GM21717 (cell line): ENCODE measurements around the gene ARL15.
"Not testable (repeated sequence)": the region's sequence is repeated elsewhere in the genome, so short reads cannot be mapped to it uniquely, and the experiment has no call there.

Source experiments
- ATAC-seq: cut with Tn5 transposase; IDR thresholded peaks from one replicate; pipeline ENCODE4 v1.9.1; 2021; ENCODE audit warnings: mild to moderate bottlenecking, moderate library complexity; ENCODE audit not compliant: unreplicated experiment

ARL15 gene

DNA sequence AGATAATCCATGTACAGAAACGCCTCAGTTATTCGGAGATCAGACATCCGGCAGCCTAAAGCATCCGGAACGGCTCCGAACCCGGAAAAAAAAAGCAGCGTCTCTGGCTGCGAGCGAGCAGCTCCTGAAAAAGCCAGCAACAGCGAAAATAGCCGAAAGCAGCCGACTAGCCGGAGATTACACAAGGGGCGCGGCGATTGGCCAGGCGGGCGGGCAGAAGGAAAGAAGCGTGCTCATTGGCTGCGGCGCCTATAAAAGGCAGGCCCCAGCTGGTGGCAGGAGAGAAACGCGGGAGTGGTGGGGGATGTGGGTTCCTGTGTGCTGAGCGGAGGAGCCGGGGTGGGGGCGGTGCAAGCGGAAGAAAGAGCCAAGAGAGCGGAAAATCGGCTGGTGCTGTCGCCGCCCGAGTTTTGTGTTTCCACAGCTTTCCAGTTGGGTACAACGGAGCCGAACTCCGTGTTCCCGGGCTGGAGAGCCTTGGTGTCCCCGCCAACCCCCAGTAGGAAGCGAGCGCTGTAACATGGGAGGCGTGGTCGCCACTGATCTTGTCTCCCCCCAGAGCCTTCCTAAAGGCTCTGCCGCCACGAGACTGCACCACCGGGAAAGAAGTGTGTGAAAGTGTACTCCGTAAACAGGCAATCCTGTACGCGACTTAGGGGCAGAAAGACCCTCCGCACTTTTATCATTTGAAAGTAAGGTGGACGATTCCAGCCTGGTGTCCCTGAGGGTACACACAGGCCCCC, at the start of gene ARL15:
Gene ARL15, minus strand, starts transcription at position 141 of the 743 bp plus-strand sequence.
- ATAC-seq: peak; percentile 97

DNA sequence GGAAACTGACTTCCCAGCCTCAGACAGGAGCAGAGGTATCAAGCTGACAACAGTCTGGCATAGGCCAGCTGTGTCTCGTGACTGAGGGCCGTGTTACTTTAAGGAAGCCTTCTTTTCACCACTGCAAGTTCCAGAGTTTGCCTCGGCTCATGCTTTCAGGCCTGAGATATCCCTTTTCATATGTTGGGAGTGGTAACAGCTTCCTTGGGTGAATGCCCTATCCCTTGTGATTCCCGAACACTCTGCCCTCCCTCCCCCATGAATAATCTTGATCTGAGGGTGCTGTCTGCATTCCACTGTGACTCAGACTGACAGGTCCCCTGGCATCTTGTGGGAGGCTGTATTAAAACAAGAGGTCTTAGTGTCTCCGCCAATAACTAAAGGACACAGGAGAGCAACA, 49.7 kb upstream of the ARL15 start:
- ATAC-seq: no peak

- no peak for ATAC-seq
Measured at GRCh38 chr5:54357408-54358058, 47.2 kb upstream of the ARL15 start.

DNA sequence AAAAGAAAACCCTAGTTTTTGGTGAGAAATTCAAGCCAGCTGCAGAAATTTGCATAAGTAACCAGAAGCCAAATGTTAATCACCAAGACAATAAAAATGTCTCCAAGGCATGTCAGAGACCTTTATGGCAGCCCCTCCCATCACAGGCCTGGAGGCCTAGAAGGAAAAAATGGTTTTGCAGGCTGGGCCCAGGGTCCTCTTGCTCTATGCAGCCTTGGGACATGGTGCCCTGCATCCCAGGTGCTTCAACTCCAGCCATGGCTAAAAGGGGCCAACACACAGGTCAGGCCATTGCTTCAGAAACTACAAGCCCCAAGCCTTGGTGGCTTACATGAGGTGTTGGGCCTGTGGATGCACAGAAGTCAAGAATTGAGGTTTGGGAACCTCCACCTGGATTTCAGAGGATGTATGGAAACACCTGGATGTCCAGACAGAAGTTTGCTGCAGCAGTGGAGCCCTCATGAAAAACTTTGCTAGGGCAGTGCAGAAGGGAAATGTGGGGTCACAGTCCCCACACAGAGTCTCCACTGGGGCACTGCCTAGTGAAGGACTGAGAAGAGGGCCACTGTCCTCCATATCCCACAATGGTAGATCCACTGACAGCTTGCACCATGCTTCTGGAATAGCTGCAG, 43.7 kb upstream of the ARL15 start:
- not testable (repeated sequence) for ATAC-seq

GRCh38 chr5:54352580-54352979, 42.2 kb upstream of the ARL15 start:
- not testable (repeated sequence) for ATAC-seq

- no peak for ATAC-seq
Measured at GRCh38 chr5:54347221-54347865, 37.0 kb upstream of the ARL15 start.

- ATAC-seq: no peak
Measured at GRCh38 chr5:54344653-54345052, 34.3 kb upstream of the ARL15 start.

- no peak for ATAC-seq
Measured at GRCh38 chr5:54341971-54342370, 31.6 kb upstream of the ARL15 start.

GRCh38 chr5:54337523-54337922, 27.1 kb upstream of the ARL15 start:
- ATAC-seq: no peak

- ATAC-seq: no peak
Measured at GRCh38 chr5:54332720-54333119, 22.3 kb upstream of the ARL15 start.

DNA sequence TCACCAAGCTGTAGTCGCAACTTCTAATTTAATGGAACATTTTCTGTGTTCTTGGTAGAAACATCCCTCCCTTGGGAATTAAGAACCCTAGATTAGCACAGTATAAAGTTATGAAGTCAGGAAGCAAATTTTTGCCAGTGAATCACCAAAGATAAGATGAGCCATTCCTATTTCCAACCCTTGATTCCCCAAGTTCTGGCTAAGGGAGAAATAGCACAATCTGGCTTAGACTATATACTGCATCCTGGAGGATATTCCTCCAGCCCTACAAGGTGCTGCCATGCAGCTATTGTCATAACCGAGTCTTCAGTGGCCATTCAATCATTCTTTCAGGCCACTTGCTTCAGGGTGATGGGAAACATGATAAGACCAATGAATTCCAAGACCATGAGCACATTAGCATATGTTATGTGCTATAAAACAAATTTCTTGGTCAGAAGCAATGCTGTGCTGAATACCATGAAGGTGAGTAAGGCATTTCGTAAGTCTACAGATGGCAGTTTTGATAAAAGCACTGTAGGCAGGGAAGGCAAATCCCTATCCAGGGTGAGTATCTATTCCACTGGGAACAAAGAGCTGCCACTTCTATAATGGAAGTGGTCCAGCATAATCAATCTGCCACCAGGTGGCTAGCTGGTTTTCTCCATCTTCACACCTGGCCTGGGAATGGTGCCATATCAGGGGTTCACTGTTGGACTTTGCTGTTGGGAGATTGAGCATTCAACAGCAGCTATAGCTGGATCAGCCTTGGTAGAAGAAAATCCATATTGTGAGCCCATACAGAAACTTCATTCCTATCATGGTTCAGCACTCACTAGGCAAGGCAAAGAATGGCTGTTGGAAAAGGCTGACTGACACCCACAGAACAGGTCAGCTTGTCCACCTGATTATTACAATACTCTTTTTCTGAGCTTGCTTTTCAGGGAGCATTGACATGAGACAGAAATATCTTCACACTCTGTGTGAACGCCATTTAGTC, 19.6 kb upstream of the ARL15 start:
- no peak for ATAC-seq

DNA sequence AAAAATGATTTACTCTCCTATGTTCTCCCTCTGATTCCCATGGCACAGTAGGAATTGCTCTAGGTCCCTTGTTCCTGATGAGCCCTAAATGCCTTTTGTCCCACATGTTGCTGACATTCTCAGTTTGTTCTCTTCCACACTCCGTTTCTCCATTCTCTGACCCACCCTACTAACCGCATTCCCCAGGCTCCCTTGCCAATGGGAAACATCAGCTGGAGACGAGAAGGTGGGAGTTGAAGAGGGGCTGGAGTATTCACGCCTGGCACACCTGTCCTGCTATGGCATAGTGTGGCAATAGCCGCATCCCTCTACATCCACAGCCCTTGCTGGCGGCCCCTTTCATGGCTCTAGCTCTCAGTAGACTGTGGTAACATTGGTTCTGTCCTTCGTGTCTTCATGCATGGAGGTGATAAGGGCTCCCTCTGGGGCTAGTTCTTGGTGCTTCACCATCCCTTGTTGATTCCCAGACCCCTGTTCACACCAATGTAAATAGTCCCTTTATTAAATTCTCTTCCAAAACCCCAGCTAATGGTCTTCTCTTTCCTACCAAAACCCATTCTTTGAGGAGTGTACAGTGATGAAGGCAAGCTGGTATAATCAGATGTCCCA, 16.4 kb upstream of the ARL15 start:
- ATAC-seq: no peak

GRCh38 chr5:54325610-54326311, 15.4 kb upstream of the ARL15 start:
- ATAC-seq: peak; percentile 38

- no peak for ATAC-seq
Measured at GRCh38 chr5:54325272-54325609, 14.9 kb upstream of the ARL15 start.

DNA sequence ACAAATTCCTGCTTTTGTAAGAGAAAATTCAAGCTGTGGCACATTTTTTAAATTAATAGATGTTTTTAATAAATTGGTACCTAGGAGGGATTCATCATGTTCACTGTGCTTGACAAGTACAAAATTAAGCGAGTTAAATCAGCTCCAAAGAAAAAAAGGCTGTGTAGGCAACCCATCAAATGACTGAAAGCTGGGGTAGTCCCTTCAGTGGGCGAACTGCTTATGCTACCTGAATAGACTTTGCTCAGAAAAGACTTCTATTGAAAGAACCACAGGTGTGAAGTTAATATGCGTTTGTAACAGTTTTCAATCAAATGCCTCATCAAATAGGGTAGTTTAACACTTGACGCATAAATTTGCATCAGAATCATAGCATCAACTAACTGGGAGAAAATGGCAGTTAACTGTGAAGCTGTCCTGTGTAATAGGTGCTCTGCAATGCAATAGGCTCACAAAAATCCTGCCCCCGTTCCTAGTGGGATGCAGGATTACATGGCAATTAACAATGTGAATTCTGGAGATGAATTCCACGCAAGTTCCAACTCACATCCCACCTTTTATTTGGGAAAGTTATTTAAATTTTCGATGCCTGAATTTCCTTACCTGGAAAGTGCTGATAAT, 14.4 kb upstream of the ARL15 start:
- ATAC-seq: no peak

DNA sequence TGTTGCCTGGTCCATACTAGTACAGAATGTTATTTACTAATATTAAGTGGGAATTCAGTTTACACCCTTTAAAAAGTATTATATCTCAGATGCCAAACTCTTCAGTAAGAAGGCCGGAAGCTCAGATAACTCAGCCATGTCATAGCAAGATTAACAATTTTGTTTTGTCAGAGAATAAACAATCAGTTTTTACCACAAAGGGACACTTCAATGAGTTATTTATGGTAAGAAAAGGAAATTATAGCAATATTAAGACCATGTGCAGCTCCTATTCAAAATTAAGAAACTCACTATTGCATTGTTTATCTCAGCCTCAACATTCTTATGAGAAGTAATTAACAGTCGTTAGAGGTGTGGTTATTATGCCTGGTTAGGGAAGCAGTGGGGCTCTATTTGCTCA, 13.1 kb upstream of the ARL15 start:
- no peak for ATAC-seq

DNA sequence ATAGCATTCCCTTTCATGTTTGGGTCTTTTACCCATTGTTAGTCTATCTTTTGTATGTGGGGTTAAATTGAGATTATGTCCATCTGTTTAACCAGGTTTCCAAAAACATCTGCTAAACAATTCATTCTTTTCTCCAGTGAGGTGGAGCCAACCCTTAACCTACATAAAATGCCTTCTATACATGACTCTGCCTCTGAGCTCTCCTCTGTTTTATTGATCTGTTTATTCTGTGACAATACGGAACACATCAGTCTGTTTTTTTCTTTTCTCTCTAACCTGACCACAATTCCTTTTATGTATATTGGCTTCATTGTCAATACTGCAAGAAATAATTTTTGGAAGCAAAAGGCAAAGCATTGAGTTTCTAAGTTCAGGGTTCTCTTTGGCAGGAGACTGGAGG, 9.9 kb upstream of the ARL15 start:
- no peak for ATAC-seq

DNA sequence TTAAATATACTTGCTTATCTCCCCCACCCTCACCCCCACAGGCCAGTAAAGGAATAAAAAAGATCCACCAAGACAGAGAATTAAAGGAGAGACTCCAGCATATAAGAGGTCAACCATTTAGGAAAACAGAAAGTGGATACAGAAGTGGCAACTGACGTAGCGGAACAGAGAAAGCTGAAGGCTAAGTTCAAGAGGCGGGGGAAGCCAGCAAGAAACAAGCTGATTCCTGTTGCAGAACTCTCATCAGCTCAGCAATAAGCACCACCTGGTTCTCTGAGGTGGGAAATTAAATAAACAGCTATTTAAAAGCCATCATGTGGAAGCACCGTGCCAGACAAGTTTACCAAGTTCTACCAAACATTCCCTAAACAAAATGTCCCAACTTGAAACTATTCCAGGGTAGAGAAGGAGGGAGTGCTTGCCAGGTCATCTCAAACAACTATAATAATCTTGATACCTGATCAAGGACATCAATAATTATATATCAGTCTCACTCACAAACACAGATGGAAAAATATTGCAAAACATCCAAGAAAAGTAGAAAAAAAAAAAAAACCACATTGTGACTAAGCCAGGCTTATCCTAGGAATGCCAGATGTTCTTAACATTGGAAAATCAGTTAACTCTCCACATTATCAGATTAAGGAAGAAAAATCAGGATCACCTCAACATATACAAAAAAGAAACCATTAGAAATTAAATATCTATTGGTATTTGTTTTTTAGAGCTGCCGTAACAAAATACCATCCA, 7.3 kb upstream of the ARL15 start:
- no peak for ATAC-seq
